Measurements from ENCODE around the gene CD52. TPM values are rescaled to one million over a fixed set of nuclear protein-coding genes. Genes with fewer than 3 reads are reported as not detected.

CD52 gene
- total and polyA plus RNA-seq, 2 of the 13 experiments (the other 11 are each of a cell fraction or from before 2014, with no cell fraction given), result 0.32 TPM; not detected in 1

GRCh38 chr1:26268290-26269197 lies 49.2 kb upstream of the CD52 start:
- Histone ChIP-seq H3K27ac (ENCODE audit: extremely low read length, insufficient read depth, low read length) (no peak overlapping the region), H3K9ac (ENCODE audit: insufficient read depth, low read depth, low read length) (no peak overlapping the region), H3K4me1 (ENCODE audit: insufficient read depth, low read length) (no peaks in the 10 kb centered on the region), H3K4me3 (replicated peaks in 1 of 3; ENCODE audit: insufficient read depth in 1 of 3, low read depth in 2 of 3, low read length in 3 of 3) (no peak overlapping the region), H3K79me2 (ENCODE audit: insufficient read depth, low read length) (no peaks in the 10 kb centered on the region), H3K36me3 (replicated peaks in 1 of 2; ENCODE audit: control insufficient read depth in 1 of 2, insufficient read depth in 2 of 2, low read length in 2 of 2) (peaks cover 13 to 66% of the 10 kb centered on the region in 2 experiments), H3K4me2 (ENCODE audit: low read depth, low read length) (no peak overlapping the region), H3K9me3 (ENCODE audit: low read length) (no peaks in the 10 kb centered on the region), H3K27me3 (ENCODE audit: control insufficient read depth in 1 of 2, insufficient read depth in 2 of 2, low read length in 2 of 2) (no peaks in the 10 kb centered on the region), H2AFZ (ENCODE audit: low read length) (no peak overlapping the region), H4K20me1 (ENCODE audit: insufficient read depth, low read length) (no peaks in the 10 kb centered on the region)
- in situ Hi-C loops (cut with HindIII; ENCODE audit: extremely low pct_ligation_motif_present, low pct_unique_long_range_greater_than_20kb) (no loop called here), intact Hi-C loops (cut with micrococcal nuclease; ENCODE audit: unreplicated experiment) (no loop called here)
- ChIA-PET POLR2A (no interaction called here), CTCF (ENCODE audit: low intra/inter-chr PET ratio, low total read pairs) (no interaction called here)
- ATAC-seq, result no peak
- WGBS (ENCODE audit: low lambda C conversion rate), result 97% methylated on average over 9 of the region's 9 CpGs
- DNase-seq (ENCODE audit: low spot score), result no peak
- BruUV-seq (replicated peaks), result no TSS peak
- no peak for TF ChIP-seq AGO1 (IDR thresholded peaks at IDR 0.05; ENCODE audit: low read depth, low read length, poor library complexity, severe bottlenecking)
- TF ChIP-seq PCBP1 (IDR thresholded peaks at IDR 0.05; ENCODE audit: borderline replicate concordance, low read depth, low read length), result no peak
- no peak for TF ChIP-seq ZNF839 (CRISPR knock-in tag; IDR thresholded peaks at IDR 0.05; ENCODE audit: borderline replicate concordance)
- no peak for TF ChIP-seq RARG (CRISPR knock-in tag; IDR thresholded peaks at IDR 0.05; ENCODE audit: low read depth)
- no peak for TF ChIP-seq ZNF598 (CRISPR knock-in tag; IDR thresholded peaks at IDR 0.05; ENCODE audit: borderline replicate concordance)
- TF ChIP-seq MLXIP (CRISPR knock-in tag; IDR thresholded peaks at IDR 0.05; ENCODE audit: borderline replicate concordance), result no peak
- no peak for TF ChIP-seq PITX1 (CRISPR knock-in tag; IDR thresholded peaks at IDR 0.05)
- no peak for TF ChIP-seq RFX1 (IDR thresholded peaks at IDR 0.05)
- TF ChIP-seq, protein P1, sequence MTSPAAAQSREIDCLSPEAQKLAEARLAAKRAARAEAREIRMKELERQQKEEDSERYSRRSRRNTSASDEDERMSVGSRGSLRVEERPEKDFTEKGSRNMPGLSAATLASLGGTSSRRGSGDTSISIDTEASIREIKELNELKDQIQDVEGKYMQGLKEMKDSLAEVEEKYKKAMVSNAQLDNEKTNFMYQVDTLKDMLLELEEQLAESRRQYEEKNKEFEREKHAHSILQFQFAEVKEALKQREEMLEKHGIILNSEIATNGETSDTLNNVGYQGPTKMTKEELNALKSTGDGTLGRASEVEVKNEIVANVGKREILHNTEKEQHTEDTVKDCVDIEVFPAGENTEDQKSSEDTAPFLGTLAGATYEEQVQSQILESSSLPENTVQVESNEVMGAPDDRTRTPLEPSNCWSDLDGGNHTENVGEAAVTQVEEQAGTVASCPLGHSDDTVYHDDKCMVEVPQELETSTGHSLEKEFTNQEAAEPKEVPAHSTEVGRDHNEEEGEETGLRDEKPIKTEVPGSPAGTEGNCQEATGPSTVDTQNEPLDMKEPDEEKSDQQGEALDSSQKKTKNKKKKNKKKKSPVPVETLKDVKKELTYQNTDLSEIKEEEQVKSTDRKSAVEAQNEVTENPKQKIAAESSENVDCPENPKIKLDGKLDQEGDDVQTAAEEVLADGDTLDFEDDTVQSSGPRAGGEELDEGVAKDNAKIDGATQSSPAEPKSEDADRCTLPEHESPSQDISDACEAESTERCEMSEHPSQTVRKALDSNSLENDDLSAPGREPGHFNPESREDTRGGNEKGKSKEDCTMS (CRISPR knock-in tag; conservative IDR thresholded peaks at IDR 0.05), result no peak
- TF ChIP-seq POLR2A (IDR thresholded peaks at IDR 0.05; ENCODE audit: insufficient read depth in 1 of 2, low read depth in 2 of 2, low read length in 2 of 2), result no peak
- no peak for TF ChIP-seq PRPF4 (IDR thresholded peaks at IDR 0.05; ENCODE audit: low read depth, low read length, poor library complexity, severe bottlenecking)
- FAIRE-seq, result no peak

Measured in HepG2 (cell line).